Jurkat, Clone E6-1 (cell line): ENCODE results near the gene ANKRD13C.
"Not testable (repeated sequence)": the region's sequence is repeated elsewhere in the genome, so short reads cannot be mapped to it uniquely, and the experiment has no call there.

Experiments
- DNase-seq: peaks from one replicate; pipeline ENCODE4 v3.0.0-alpha.2; 2011; ENCODE audit warnings: low read depth, low spot score
- H3K4me3 ChIP-seq: 2 replicates; pipeline ENCODE4 v1.5.1; 2011; ENCODE audit warnings: mild to moderate bottlenecking, low read length, control low read depth, moderate library complexity

The ANKRD13C gene

DNA sequence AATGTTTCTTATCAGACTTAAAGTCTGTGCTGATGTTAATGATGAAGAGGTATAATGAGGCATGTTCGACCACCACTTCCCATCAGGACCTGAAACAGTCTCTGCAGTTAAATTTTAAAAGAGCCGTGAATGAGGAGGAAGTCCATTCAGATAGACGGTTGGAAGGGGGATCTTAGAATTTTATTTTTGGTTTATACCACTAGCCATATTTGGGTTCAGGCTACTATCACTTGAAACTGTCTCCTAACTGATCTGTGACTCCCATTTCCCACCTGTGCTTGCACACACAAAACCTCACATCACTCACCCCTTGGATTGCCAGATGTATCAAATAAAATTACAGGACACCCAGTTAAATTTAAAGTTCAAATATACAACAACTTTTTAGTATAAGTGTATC lies 9.9 kb upstream of the ANKRD13C start:
- DNase-seq, result no peak
- no peak overlapping the region for H3K4me3 ChIP-seq

DNA sequence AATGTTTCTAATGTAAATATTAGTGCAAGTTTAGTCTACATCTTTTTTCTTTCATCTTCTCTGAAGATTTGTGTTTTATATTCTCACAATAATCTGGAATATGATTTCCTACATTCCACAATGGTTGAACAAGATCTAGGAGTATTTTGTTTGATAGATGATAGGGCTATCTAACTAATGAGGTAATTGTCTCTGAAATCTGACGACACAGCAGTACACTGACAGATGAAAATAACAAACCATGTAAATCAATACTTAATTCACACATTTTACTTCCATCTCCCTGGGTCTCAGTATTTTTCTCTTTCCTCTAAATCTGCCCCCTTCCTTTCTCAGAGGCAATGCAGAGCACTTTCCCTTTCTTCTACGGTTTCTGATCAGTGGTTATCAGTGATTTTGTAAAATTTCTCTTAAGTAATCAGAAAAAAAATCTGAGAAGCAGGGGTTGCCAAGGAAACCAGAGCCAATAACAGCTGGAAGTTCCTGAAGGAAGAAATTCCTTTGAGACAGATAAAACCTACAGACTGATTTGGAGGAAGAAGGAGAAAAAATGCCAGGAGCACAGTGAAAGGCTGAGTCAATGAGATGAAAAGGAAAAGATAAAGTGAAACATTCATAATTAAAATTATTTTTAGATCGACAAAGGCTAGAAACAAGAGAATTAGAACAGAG lies 7.3 kb upstream of the ANKRD13C start:
- no peak overlapping the region for H3K4me3 ChIP-seq
- no peak for DNase-seq

- no peak overlapping the region for H3K4me3 ChIP-seq
- no peak for DNase-seq
Observed at GRCh38 chr1:70360321-70360720, 5.8 kb upstream of the ANKRD13C start.

GRCh38 chr1:70358921-70359564 lies 4.5 kb upstream of the ANKRD13C start:
- H3K4me3 ChIP-seq, result no peak overlapping the region
- no peak for DNase-seq

DNA sequence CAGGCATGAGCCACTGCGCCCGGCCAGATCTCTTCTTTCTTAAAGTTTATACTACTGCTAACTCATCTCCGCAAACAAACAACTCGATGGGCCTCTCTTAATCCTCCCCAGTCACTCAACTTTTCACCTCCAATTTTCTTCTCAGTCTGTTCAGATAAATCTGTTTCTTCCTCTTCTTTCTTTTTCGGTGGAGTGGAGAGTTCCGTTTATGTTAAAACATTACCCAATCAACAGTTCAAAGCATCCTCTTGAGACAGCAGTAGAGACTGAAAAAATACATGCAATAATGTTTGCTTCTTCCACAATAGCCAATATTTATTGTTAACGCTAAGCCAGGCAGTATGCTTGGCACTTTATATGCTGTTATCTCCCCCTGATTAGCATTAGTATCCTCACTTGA lies 1.4 kb upstream of the ANKRD13C start:
- H3K4me3 ChIP-seq, result no peak overlapping the region
- DNase-seq, result no peak

DNA sequence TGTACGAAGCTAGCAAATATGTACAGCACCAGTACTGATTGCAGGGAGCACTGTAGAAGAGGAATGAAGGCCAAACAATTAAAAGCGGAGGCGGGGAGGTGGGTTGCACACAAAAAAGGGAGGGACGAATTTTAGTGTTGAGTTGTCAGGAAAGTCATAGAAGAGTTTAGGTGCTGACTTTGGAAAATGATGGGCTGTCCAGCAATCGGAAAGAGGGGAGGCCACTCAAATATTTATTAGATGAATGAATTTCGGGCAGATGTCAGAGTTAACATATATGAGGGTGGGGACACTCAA lies 537 bp upstream of the ANKRD13C start:
- DNase-seq, result no peak
- peak overlapping the region; percentile 91 for H3K4me3 ChIP-seq

GRCh38 chr1:70353601-70354331 lies 756 bp downstream of the ANKRD13C start:
- peak overlapping the region; percentile 91 for H3K4me3 ChIP-seq
- DNase-seq, result peak; percentile 17

GRCh38 chr1:70353044-70353443 lies 1.5 kb downstream of the ANKRD13C start:
- DNase-seq, result no peak
- peak overlapping the region; percentile 91 for H3K4me3 ChIP-seq

DNA sequence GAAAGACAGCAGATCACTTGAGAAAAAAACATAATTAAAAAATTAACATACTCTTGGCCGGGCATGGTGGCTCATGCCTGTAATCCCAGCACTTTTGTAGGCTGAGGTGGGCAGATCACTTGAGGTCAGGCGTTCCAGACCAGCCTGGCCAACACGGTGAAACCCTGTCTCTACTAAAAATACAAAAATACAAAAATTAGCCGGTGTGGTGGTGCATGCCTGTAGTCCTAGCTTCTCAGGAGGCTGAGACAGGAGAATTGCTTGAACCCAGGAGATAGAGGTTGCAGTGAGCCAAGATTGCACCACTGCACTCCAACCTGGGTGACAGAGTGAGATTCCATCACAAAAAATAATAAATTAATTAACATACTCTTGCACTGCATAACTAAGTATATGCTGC lies 4.7 kb downstream of the ANKRD13C start:
- not testable (repeated sequence) for H3K4me3 ChIP-seq, DNase-seq

GRCh38 chr1:70348399-70349165 lies 5.9 kb downstream of the ANKRD13C start:
- DNase-seq, result no peak
- H3K4me3 ChIP-seq, result no peak overlapping the region

DNA sequence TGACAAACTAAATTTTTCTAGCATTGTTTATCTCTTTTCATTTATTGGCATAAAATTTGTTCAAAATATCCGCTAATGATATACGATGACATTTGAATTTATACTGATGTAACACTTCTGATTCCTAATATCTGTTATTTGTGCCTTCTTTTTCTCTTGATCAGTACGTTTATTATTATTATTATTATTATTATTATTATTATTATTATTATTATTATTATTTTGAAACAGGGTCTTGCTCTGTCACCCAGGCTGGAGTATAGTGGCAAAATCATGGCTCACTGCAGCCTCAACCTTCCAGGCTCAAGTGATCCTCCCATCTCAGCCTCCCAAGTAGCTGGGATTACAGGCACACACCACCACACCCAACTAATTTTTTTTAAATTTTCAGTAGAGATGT lies 14.9 kb downstream of the ANKRD13C start:
- H3K4me3 ChIP-seq, DNase-seq: not testable (repeated sequence)

DNA sequence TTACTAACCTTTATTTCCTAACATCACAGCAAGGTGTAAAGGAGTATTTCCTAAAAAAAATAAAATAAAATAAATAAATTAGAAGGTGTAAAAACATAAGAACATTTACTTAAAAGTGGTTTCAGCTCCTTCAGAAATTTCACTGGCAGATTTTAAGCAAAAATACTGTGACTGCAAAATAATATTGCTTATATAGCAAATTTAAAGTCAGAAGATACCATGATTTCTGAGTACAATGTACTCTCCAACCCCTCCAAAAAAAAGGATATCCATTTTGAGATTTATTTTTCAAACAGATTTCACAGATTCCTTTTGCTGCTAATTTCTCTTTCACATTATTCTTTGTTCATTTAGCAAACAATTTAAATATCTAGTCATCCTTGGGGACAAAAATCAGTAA lies 18.5 kb downstream of the ANKRD13C start:
- no peak for DNase-seq
- H3K4me3 ChIP-seq, result no peak overlapping the region

DNA sequence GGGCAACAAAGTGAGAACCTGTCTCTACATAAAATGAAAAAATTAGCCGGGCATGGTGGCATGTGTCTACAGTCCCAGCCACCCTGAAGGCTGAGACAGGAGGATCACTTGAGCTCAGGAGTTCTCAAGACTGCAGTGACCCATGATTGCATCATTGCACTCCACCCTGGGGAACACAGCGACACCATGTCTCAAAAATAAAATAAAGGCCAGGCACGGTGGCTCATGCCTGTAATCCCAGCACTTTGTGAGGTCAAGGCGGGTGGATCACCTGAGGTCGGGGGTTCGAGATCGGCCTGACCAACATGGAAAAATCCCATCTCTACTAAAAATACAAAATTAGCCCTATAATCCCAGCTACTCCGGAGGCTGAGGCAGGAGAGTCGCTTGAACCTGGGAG lies 20.1 kb downstream of the ANKRD13C start:
- DNase-seq, result no peak
- no peak overlapping the region for H3K4me3 ChIP-seq

DNA sequence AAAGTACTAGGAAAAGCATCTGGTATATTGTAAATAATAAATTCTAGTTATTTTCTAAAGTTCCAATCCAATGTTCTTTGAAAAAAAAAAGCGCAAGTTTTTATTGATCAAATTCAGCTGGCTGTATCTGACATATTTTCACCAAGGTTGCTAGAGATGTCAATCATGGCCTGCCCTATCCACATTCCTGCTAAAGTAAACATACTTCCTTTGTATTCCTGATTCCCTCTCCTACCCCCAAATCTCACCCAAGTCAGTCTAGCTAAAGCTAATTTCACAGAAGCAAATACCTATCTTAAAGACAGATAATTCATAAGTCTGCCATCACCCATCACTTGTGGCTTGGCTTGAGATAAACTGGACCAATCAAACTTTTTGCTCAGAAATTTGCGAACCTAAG lies 21.3 kb downstream of the ANKRD13C start:
- no peak overlapping the region for H3K4me3 ChIP-seq
- no peak for DNase-seq

- H3K4me3 ChIP-seq, result no peak overlapping the region
- DNase-seq, result no peak
Observed at GRCh38 chr1:70331962-70332361, 22.6 kb downstream of the ANKRD13C start.

DNA sequence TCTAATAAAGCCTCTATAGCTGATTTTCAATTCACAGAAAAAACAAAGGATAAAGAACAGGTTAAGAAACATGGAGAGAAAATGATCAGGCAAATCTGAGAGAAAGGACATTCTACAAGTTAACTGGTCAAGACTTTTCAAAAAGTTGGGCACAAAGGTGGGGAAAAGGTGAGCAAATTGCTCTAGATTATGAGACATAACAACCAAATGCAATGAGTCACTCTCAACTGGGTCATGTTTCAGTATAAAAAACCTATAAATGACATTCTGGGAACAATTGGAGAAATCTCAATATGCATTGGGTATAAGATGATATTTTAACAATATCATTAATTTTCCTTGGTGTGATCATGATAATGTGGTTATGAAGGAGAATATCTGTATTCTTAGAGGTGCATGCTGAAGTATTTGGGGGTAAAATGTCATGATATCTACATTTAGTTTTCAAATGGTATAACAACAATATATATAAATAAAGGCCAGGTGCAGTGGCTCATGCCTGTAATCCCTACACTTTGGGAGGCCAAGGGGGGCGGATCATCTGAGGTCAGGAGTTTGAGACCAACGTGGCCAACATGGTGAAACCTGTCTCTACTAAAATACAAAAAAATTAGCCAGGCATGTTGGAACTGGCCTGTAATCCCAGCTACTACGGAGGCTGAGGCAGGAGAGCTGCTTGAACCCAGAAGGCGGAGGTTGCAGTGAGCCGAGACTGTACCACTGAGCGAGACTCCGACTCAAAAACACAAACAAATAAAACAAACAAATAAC lies 27.0 kb downstream of the ANKRD13C start:
- no peak for DNase-seq
- H3K4me3 ChIP-seq, result no peak overlapping the region

GRCh38 chr1:70324683-70325082 lies 29.8 kb downstream of the ANKRD13C start:
- DNase-seq, result no peak
- no peak overlapping the region for H3K4me3 ChIP-seq

GRCh38 chr1:70319750-70320149 lies 34.8 kb downstream of the ANKRD13C start:
- no peak for DNase-seq
- no peak overlapping the region for H3K4me3 ChIP-seq

GRCh38 chr1:70318191-70318590 lies 36.3 kb downstream of the ANKRD13C start:
- H3K4me3 ChIP-seq, result no peak overlapping the region
- no peak for DNase-seq
